Activated T-cell treated with anti-CD3 and anti-CD28 coated beads, Interleukin-2, amount 50 U/mL, for 1 hour (primary cell): ENCODE measurements around the gene ADCY3.
"Not testable (repeated sequence)": the region's sequence is repeated elsewhere in the genome, so short reads cannot be mapped to it uniquely, and the experiment has no call there.

ENCODE experiments used
- DNase-seq: peaks from one replicate; pipeline ENCODE4 v3.0.0-alpha.2; 2020

ADCY3 gene

DNA sequence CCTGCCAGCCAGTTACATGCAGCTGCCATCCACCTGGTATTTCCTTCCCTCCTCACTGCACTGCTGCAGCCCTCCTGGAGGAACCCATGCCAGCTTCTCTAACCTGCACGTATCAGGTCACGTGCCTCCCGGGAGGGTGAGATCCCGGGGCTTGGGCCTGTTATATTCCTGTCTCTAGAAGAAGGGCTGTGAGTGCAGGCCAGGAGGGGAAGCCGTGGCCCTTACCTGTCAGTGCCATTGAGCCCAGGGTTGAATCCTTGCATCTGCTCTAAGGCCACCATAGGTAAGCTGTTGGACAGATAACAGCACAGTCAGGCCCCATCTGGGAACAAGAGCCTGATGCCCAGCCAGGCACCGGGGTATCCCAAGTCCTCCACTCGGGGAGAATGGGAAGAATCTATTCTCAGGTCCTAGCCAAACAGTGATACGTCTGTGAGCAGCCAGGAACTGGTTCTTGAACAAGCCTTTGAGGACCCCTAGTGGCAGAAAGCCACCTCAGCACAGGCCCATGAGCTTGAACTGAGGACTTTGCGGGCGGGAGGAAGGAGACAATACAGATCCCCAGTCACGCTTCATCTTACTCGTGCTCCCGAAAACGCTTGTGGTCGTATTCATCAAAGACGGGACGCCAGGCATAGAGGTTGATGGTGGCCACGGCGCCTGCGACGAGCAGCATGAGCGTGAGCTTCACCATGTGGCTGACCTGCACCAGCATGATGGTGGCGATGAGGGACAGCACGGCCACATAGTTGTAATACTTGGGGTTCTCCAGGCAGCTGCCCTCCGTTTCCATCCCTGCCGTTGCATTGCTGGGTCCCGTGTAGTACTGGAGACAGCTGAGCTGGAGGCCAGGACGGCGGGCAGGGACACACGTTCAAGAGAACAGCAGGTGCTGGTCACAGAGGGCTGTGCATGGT lies 92.5 kb downstream of the ADCY3 start:
- peak; percentile 69 for DNase-seq

DNA sequence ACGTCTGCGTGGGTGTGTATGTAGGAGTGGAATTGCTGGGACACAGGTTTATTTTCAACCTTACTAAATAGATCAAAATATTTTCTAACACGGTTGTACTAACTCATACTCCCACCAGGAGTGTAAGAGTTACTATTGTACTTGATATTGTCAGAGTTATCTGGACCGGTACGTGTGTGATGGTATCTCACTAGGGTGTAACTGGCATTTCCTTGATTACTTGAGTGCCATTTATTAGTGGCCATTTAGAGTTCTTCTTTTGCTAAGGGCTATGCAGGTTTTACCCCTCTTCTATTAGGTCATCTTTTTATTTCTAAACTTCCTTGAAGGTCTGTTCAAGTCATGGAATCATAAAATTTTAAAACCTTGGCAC lies 93.3 kb downstream of the ADCY3 start:
- no peak for DNase-seq

DNA sequence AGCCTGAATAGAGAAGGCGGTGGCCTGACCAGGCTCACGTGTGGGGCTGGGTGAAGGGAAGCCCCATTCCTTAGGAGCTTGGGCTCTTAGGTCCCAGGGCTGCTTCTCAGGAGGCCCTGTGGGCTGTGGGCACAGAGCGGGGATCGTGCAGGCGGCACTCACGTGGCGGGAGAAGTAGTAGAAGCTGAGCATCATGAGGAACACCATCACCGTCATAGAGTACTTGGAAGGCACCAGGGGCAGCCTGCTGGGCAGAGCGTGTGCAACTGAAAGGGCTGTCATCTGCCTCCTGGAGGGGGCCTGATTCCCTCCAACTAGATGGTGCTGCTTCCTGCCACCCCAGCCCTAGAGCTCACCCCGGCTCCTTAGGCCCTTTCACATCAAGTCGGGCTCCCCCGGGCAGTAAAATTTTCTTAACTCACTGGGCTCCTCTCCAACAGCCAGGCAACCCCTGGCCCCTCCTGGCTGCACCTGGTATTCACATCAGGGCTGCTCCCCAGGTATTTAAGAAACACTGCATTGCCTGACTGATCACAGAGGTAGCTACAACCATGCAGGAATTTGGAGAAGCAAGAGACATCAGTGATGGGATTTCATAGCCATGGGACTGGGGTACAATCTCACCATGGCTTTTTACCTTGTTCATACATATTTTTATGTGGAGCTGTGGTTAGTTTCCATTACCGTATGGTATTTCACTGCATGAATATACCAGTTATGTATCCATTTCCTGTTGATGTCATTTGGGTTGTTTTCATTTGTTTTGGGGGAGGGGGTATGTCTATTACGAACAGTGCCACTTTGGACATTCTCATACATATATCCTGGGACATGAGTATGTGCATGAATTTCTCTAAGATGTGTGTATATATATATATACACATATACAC lies 93.9 kb downstream of the ADCY3 start:
- DNase-seq, result no peak

DNA sequence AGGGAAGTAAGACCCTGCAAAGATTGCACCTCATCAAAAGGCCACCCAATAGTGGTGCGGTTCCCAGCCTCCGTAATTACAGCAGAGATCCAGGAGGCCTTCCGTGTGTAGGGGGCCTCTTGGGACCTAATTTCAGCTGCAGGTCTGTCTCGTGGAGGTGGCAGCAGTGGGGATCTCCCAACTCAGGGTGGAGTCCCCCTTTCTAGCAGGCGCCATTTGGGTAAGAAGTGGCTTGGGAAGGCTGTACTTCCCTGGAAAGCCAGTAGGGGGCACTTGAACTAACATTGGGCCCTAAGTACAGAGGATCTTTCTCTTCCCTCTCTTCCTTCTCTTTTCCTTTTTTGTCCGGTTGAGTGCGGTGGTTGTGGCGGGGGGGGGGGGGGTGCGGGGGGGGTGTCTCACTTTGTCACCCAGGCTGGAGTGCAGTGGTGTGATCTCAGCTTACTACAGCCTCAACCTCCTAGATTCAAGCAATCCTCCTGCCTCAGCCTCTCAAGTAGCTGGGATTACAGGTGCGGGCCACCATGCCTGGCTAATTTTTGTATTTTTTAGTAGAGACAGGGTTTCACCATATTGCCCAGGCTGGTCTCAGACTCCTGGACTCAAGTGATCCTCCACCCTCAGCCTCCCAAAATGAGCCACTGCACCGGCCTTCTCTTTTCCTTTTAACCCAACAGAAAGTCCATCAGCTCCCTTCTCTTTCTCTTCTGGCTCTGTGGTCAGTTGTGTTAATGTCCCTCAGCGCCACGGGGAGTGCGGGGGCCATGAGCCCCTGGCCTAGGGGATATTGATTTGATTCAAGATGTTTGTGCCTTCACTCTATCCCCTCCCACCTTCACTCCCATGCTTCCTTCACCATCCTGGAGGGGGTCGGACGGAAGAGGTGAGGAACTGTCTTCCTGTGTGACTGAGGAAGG lies 94.8 kb downstream of the ADCY3 start:
- no peak for DNase-seq

DNA sequence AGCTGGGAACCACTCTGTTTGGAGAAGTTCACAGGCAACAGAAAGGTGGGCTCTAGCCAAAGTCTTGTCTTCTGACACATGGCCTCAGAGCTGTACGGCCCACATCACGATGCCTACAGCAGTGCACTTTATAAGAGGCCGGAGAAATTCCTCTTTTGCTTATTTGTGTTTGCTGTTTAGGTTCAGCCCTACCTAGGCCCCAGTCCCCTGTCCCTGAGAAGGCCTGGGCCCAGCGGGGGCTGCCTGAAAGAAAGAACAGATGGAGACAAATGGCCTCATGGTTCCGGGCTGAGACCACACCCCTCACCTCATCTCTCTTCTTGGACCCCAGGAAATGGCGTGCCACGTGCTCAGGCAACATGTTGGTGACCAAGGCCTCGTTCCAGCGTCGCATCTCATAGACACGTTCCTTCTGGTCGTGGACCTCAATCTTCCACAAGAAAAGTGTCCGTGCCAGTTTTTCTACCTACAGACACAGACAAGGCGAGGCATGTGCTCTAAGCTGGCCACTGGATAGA lies 95.9 kb downstream of the ADCY3 start:
- DNase-seq, result no peak

DNA sequence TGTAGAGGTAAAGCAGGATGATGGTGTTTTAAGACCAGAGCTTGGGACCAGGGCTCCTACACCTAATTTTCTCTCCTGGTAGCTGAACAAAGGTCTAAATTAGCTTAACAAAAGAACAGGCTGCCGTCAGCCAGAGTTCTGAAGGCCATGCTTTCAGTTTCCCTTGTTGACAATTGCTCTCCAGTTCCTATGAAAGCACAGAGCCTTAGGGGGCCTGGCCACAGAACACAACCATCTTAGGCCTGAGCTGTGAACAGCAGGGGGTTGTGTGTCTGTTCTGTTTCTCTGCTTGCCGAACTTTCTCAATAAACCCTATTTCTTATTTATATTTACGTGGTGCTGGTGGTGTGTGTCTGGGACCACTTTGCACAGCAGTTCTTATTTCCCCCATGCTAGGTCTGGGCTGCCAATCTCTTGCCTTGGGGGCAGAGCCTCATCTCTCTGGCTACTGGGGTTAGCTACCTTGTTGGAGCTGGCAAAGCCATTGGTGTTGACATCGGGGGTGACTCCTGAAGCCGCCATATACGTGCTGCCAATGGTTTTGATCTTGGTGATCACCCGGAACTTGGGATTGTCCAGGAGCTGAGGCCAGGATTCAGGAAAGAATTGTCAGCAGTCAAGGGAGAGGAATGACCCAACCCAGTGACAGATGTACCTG lies 97.9 kb downstream of the ADCY3 start:
- DNase-seq, result no peak

DNA sequence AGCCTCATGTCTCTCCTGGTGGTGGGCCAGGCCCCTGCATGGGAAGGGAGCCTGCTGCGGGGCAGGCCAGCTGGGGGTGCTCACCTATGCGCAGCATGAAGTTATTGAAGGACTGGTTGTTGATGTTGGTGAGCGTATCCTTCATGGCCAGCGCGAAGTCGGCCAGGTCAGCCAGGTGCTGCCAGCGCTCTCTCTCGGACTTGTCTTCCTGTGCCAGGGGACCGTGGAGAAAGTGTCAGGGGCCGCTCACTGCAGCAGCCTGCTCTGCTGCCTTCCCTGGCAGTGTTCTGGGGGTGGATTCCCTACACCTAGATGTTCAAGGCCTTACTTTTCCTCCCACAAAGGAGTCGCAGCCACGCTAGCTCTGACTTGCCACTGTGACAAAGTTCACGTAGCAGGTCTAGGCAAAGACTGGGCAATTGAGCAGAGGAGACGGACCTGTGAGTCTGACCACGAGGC lies 98.6 kb downstream of the ADCY3 start:
- DNase-seq, result no peak

DNA sequence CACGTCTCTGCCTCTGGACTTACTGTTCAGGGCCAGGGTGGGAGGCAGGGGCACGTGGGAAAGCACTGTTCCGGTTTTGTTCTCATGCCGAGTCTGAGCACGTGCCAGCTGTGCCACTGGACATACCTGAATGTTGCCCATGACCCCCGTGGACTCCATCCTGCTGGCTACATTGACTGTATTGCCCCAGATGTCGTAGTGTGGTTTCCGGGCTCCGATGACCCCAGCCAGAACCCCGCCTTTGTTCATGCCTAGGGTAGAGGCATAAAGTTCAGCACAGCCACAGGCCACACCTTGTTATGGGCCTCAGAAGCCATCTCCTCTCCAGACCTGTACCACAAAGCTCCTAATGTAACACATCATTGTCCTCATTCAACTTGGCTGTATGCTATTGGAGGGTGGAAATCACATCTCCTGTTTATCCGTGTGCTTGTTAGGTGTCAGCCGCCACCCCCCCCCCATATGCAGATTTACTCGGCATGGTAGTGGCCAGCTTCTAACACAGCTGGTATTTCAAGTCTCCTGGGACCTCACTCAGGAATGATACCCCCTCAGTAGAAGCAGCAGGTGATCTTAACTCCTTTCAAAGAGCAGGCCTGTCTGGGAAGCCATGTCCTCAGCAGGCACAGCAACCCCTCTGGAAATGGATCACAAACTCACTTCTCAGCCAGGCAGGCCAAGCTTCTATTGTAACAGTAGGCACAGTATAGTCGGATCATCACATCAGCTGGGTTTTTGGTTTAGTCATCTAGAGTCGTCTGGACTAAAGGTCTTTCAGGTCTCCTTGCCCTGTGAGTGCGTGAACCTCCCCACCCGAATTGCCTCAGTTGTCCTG lies 99.2 kb downstream of the ADCY3 start:
- DNase-seq, result no peak

DNA sequence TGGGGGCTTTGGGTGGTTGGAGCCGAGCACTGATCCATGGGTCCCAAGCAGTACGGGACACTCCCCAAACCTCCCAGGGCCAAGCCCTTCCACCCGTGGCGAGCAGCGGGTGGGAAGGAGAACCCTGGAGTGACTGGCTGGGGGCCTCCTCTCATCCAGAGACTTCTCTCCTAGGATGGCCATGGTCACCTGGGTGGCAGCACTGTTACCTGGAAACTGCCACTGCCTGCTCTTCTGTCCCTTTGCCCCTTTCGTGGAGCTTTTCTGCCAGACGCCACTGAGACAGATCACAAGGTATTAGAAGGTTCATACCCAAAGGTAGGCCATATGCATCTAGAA lies 99.9 kb downstream of the ADCY3 start:
- no peak for DNase-seq

DNA sequence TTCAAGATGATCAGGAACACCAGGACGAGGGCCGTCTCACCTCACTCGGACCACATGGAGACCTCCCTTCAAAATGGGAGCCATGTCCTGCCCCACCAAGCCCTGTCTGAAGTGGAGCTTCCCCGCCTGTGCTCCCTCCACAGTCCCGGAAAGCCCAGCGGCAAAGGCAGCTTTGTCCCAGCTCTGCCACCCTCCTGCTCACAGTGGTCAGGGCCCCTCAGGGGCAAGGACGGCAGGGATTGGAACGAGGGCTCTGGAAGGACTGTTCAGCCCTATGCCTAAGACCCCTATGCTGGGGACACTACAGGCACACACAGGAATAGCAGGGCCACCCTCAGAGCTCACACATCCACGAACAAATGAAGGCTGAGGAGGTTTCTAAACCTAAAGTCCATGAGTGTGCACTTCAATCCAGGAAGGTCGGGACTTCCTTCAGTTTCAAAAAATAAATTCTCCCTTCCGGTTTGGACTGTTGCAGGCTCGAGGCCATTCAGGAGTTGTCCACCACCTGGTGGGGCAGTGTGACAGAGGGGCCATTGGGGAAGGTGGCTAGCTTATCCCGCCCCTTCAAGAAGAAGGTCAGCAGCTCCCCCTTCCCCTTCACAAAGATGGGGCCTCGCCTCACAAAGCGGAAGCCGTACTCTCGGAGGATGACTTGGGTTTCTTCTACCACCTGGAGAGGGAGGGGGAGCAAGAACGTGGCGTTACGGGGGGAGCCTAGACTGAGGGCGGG lies 100.4 kb downstream of the ADCY3 start:
- no peak for DNase-seq

DNA sequence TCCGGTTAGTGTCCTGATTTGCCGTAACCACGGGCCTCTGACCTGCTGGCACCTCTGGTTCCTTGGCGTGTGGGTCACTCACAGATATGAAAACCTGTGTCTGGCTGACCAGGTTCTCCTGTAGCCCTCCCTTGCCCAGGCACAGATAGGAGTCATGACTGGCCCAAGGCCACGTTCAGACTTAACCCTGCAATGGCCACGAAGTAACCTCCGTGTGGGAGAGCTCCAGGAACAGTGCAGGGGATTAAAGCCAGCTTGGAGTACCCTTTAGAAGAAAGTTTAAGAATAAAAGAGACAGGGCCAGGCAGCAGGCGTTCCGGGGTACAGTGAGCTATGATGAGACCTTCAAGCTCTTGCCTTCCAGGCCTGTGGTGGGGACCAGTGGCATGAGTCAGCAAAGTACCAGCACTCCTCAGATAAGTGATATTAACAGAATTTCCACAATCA lies 101.3 kb downstream of the ADCY3 start:
- no peak for DNase-seq

DNA sequence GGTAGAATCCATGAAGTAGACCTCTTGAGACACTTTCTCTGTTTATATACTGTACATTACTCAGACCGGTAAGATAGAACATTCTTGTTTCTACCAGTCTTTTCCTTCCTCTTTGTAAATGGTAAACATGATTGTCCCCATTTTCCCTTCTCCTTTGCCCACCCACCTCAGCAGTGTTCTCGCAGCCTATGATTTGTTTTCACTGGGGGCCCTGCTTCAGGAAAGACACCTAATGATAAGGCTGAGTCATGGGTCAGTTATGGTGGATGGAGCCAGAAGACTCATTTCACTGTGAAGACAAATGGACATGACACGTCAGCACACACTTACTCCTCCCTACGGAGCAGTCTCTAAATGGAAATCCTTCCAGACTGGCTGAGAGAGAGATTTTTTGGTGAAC lies 103.2 kb downstream of the ADCY3 start:
- no peak for DNase-seq

DNA sequence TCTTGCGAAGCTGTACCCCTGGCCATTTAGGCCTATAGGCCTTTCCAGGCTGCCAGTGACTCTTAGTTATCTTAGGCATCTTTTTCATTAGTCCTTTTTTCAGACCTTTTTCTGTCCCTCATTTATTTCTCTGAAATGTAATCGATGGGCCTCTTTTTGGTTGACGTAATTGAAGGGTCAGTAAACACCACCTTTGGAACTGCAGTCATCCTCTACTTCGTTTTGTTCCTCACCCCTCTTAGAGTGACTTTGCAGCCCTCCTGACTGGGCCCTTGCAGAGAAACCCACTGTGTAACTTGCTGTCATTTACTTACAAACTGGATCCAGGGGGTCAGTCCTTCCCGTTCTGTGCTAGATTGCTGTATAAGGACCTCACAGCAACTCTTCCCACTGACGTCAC lies 103.6 kb downstream of the ADCY3 start:
- no peak for DNase-seq

DNA sequence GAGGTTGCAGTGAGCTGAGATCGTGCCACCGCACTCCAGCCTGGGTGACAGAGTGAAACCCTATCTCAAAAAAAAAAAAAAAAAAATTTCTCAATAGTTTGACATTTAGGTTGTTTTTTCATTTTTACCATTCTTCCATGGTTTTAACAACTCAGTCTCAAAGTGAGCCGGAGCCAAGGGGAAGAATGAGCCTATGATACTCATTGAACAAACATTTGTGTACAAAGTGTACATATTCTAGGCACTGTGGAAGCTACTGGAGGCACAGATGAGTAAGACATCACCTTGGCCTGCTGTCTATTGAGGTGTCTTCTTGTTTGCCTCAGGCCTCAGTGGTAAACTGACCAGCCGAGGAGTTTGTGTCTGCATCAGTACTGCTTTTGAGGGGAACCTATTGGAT lies 104.9 kb downstream of the ADCY3 start:
- DNase-seq, result no peak

DNA sequence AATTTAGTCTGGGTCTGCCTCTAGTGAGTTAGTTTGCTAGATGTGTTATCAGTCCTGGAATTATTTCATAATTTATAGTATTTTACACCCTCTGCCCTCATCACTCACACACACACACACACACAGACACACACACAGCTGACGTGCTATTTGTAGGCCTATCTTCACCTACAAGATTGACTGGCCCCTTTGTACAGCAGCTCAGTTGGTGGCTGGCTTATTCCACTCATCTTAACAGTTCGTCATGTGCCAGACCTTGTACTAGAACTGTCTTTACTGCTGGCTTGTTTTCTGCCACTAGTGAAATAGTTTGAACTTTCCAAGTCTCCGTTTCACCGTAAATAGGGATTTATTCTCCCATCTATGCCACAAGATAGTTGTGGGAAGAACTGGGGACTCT lies 105.5 kb downstream of the ADCY3 start:
- no peak for DNase-seq

DNA sequence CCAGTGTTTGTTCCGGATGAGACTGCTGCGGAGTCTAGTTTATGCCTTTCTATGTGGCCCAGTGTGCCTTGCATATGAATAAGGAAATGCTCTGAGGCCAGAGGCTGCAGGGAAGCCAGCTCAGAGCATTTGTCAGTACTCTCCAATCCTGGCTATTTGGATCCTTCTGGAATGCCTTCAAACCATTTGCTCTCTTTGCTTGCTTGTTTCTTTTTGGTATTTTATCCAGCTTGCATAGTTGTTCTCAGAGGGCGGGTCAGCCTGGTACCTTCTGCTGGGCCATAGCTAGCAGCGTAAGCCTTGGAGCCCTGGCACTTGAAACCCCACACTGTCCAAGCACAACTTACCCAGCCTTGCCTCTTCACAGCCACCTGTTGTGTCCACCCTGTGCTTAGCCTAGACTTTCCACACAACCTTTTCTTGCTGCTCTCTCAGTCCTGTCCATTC lies 106.3 kb downstream of the ADCY3 start:
- DNase-seq, result no peak

DNA sequence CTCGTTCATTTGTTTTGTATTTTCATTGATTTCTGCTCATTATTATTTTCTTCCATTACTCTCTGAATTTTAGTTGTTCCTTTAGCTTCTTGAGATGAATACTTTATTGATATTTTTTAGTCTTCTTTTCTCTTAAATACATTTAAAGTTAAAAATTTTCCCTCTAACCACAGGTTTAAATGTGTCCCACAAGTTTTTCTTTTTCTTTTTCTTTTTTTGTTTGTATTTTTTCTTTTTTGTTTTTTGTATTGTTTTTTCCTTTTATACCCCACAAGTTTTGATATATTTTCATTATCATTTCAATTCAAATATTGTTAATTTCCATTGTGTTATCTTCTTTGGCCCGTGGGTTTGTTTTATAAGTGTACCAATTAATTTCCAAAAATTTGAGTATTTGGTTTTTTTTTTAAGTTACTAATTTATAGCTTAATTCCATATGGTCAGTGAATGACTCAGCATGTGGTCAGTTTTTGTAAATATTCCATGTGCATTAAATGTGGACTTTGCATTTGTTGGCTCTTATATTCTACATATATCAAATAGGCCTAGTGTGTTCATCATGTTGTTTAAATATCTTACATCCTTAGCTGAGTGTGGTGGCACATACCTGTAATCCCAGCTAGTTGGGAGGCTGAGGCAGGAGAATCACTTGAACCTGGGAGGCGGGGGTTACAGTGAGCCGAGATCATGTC lies 110.6 kb downstream of the ADCY3 start:
- DNase-seq, result no peak

DNA sequence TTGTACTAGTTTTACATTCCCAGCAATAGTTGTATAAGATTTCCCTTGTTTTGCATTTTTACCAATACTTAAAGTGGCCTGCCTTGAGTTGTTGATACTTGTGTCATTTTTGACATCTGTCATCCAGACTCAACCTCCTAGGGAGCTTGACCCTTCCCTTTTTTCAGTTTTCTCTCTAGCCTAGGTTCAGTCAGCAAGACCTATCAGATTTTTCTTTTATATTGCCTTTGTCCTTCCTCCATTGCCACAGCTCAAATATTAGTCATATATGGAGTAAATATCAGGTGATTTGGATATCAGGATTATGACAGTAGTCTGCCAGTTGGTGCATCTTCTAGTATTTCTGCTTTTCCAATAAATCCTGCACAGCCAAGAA lies 113.4 kb downstream of the ADCY3 start:
- DNase-seq, result no peak

DNA sequence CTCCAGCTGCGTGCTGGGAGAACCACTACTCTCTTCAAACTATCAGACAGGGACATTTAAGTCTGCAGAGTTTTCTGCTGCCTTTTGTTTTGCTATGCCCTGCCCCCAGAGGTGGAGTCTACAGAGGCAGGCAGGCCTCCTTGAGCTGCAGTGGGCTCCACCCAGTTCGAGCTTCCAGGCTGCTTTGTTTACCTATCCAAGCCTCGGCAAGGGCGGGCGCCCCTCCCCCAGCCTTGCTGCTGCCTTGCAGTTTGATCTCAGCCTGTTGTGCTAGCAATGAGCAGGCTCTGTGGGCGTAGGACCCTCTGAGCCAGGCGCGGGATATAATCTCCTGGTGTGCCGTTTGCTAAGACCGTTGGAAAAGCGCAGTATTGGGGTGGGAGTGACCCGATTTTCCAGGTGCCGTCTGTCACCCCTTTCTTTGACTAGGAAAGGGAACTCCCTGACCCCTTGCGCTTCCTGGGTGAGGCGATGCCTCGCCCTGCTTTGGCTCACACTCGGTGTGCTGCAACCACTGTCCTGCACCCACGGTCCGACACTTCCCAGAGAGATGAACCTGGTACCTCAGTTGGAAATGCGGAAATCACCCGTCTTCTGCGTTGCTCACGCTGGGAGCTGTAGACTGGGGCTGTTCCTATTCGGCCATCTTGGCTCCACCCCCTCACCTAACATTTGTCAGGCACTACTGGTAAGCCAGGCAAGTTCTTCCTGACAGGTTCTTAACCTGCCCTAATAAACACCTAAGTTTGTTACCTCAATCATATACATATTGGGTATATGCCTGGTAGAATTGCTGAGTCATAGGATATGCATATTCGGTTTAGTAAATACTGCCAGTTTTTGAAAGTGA lies 114.0 kb downstream of the ADCY3 start:
- DNase-seq, result not testable (repeated sequence)
